ENCODE results near the gene VMA21.

The VMA21 gene

GRCh38 chrX:151398346-151398745 is 1.3 kb downstream of the VMA21 start:
- TF ChIP-seq, protein P1, sequence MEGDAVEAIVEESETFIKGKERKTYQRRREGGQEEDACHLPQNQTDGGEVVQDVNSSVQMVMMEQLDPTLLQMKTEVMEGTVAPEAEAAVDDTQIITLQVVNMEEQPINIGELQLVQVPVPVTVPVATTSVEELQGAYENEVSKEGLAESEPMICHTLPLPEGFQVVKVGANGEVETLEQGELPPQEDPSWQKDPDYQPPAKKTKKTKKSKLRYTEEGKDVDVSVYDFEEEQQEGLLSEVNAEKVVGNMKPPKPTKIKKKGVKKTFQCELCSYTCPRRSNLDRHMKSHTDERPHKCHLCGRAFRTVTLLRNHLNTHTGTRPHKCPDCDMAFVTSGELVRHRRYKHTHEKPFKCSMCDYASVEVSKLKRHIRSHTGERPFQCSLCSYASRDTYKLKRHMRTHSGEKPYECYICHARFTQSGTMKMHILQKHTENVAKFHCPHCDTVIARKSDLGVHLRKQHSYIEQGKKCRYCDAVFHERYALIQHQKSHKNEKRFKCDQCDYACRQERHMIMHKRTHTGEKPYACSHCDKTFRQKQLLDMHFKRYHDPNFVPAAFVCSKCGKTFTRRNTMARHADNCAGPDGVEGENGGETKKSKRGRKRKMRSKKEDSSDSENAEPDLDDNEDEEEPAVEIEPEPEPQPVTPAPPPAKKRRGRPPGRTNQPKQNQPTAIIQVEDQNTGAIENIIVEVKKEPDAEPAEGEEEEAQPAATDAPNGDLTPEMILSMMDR (IDR thresholded peaks at IDR 0.05; ENCODE audit: borderline replicate concordance, control extremely low read depth, extremely low read depth, insufficient read depth, missing control alignments), result no peak
- DNase-seq (ENCODE audit: low spot score), result no peak

DNA sequence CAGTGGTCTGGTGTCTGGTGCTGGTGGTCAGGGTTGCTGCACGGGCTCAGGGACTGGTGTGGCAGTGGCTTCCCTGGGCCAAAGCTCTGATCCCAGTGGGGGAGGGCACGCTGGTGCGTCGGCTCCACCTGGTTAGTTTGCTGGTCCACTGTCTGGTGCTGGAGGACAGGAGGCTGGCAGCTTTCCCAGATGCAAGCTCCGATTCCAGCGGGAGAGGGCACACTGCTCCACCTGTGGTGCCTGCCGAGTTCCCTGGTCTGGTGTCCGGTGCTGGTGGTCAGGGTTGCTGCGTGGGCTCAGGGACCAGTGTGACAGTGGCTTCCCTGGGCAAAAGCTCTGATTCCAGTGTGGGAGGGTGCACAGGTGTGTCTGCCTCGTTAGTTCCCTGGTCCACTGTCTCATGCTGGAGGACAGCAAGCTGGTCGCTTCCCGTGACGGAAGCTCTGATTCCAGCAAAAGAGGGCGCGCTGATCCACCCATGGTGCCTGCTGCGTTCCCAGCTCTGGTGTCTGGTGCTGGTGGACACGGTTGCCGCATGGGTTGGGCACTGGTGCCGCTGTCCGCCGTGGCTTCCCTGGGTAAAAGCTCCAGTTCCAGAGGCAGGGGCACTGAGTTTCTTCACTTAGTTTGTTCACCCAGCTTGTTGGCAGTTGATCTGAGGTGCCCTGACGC is 5.8 kb downstream of the VMA21 start:
- TF ChIP-seq, protein P1 (IDR thresholded peaks at IDR 0.05; ENCODE audit: borderline replicate concordance, control extremely low read depth, extremely low read depth, insufficient read depth, missing control alignments), result no peak
- in situ Hi-C loops (cut with MboI; ENCODE audit: low sequenced_read_pairs, unreplicated experiment), result no loop called here
- DNase-seq (ENCODE audit: low spot score), result no peak

More at GRCh38 chrX:151398346-151398745, 1.3 kb downstream of the VMA21 start:
- in situ Hi-C loops (cut with MboI; ENCODE audit: low sequenced_read_pairs, unreplicated experiment), result no loop called here

DNA sequence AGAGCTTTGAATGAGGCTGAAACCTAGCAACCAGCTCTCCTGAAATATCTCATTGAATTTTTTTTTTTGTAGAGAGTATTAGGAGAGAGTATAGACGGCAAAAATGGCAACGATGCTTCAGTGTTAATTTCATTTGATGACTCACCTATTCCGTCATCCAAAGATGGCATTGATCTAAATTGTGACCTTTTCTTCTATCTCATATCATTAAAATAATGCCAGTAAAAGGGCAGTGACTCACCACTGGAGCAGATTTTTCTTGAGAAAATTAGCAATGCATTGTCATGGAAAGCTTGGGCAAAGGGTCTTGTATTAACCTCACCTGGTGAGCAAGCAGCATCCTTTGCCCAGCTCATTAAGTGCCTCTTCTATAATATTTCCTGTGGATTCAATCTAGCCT is 19.6 kb downstream of the VMA21 start:
- DNase-seq (ENCODE audit: low spot score), result no peak
- in situ Hi-C loops (cut with MboI; ENCODE audit: low sequenced_read_pairs, unreplicated experiment), result no loop called here
- TF ChIP-seq, protein P1 (IDR thresholded peaks at IDR 0.05; ENCODE audit: borderline replicate concordance, control extremely low read depth, extremely low read depth, insufficient read depth, missing control alignments), result no peak

- TF ChIP-seq, protein P1 (IDR thresholded peaks at IDR 0.05; ENCODE audit: borderline replicate concordance, control extremely low read depth, extremely low read depth, insufficient read depth, missing control alignments), result no peak
- in situ Hi-C loops (cut with MboI; ENCODE audit: low sequenced_read_pairs, unreplicated experiment), result no loop called here
- no peak for DNase-seq (ENCODE audit: low spot score)
Measured at GRCh38 chrX:151419782-151420181, 22.8 kb downstream of the VMA21 start.

DNA sequence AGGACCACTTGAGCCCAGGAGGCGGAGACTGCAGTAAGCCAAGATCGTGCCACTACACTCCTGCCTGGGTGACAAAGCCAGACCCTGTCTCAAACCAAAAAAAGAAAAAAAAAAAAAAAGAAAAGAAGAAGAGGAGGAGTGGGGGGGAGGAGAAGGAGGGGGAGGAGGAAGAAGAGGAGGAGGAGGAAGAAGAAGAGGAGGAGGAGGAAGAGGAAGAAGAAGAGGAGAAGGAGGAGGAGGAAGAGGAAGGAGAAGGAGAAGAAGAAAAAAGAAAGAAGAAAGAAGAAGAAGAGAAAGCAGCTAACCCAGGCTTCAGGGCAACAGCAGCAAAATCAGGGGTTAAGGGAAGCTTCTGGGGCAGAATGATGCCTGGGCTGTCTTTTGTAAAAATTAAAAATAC is 27.5 kb downstream of the VMA21 start:
- TF ChIP-seq, protein P1 (IDR thresholded peaks at IDR 0.05; ENCODE audit: borderline replicate concordance, control extremely low read depth, extremely low read depth, insufficient read depth, missing control alignments), result no peak
- in situ Hi-C loops (cut with MboI; ENCODE audit: low sequenced_read_pairs, unreplicated experiment), result no loop called here
- DNase-seq (ENCODE audit: low spot score), result no peak

DNA sequence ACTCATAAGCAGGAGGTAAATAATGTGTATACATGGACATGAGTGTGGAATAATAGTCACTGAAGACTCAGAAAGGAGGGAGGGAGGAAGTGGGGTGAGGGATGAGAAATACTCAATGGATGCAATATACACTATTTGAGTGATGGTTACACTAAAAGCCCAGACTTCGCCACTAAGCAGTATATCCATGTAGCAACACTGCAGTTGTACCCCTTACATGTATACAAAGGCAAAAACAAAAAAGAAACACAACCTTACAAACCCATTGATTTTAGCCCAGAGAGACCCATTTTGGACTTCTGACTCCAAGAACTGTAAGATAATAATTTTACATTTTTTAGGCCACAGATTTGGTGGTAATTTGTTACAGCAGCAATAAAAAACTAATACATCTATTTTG is 51.5 kb downstream of the VMA21 start:
- TF ChIP-seq, protein P1 (IDR thresholded peaks at IDR 0.05; ENCODE audit: borderline replicate concordance, control extremely low read depth, extremely low read depth, insufficient read depth, missing control alignments), result no peak
- no peak for DNase-seq (ENCODE audit: low spot score)
- in situ Hi-C loops (cut with MboI; ENCODE audit: low sequenced_read_pairs, unreplicated experiment), result no loop called here
